ENCODE results near the gene GSTM3.
A peak's percentile ranks its signal among the peaks of the same experiment; 100 is the strongest.
"Not testable (repeated sequence)": the region's sequence is repeated elsewhere in the genome, so short reads cannot be mapped to it uniquely, and the experiment has no call there.

The GSTM3 gene

GRCh38 chr1:109775398-109775797 is 34.6 kb upstream of the GSTM3 start:
- no peak for DNase-seq (ENCODE audit: low read depth)

- DNase-seq (ENCODE audit: low read depth) = no peak
These were observed 33.2 kb upstream of the GSTM3 start for GRCh38 chr1:109773900-109774485.

GRCh38 chr1:109773203-109773899 is 32.5 kb upstream of the GSTM3 start:
- peak; percentile 28 for DNase-seq (ENCODE audit: low read depth)

GRCh38 chr1:109772658-109773202 is 31.9 kb upstream of the GSTM3 start:
- DNase-seq (ENCODE audit: low read depth) = no peak

GRCh38 chr1:109771712-109772657 is 31.1 kb upstream of the GSTM3 start:
- no peak for DNase-seq (ENCODE audit: low read depth)

GRCh38 chr1:109770331-109771095 is 29.7 kb upstream of the GSTM3 start:
- DNase-seq (ENCODE audit: low read depth) = no peak

GRCh38 chr1:109769330-109770078 is 28.7 kb upstream of the GSTM3 start:
- DNase-seq (ENCODE audit: low read depth) = no peak

- DNase-seq (ENCODE audit: low read depth) = no peak
These were observed 28.0 kb upstream of the GSTM3 start for GRCh38 chr1:109768820-109769219.

- DNase-seq (ENCODE audit: low read depth) = no peak
These were observed 27.5 kb upstream of the GSTM3 start for GRCh38 chr1:109768335-109768650.

- DNase-seq (ENCODE audit: low read depth) = no peak
These were observed 26.9 kb upstream of the GSTM3 start for GRCh38 chr1:109767637-109768334.

- DNase-seq (ENCODE audit: low read depth) = not testable (repeated sequence)
These were observed 26.3 kb upstream of the GSTM3 start for GRCh38 chr1:109766991-109767636.

- no peak for DNase-seq (ENCODE audit: low read depth)
These were observed 25.2 kb upstream of the GSTM3 start for GRCh38 chr1:109765896-109766615.

GRCh38 chr1:109765483-109765815 is 24.6 kb upstream of the GSTM3 start:
- no peak for DNase-seq (ENCODE audit: low read depth)

- no peak for DNase-seq (ENCODE audit: low read depth)
These were observed 24.0 kb upstream of the GSTM3 start for GRCh38 chr1:109764561-109765482.

- no peak for DNase-seq (ENCODE audit: low read depth)
These were observed 23.0 kb upstream of the GSTM3 start, which contains the start of gene EPS8L3 for GRCh38 chr1:109763646-109764415. EPS8L3 (minus strand) TSS chr1:109763923; CDS start chr1:109761749, 2,174 bp downstream.

GRCh38 chr1:109762821-109763645 is 22.2 kb upstream of the GSTM3 start:
- DNase-seq (ENCODE audit: low read depth) = no peak
